Right atrium auricular region (tissue), 2 donors: ENCODE results near the gene CAP2. TPM values are rescaled to one million over a fixed set of nuclear protein-coding genes. Genes with fewer than 3 reads are reported as not detected.

ENCODE experiments used
- DNase-seq: peaks from one replicate; pipeline ENCODE4 v3.0.0-alpha.2; 2019; ENCODE audit warnings: low spot score
- H3K27ac ChIP-seq, 2 donors: fragments of 200-600 bp; sonication (generic); 1 replicate in 1 of 2; 2 replicates in 1 of 2; pipeline ENCODE4 v1.5.1; 2016 to 2019
- H3K27me3 ChIP-seq, 2 donors: fragments of 200-600 bp; sonication (generic); one replicate each; pipeline versions ENCODE4 v1.5.1 to v1.6.0; 2017 to 2019
- H3K36me3 ChIP-seq: fragments of 200-600 bp; sonication (generic); one replicate; pipeline ENCODE4 v1.5.1; 2016
- H3K4me1 ChIP-seq, 2 donors: fragments of 200-600 bp; sonication (generic); one replicate each; pipeline versions ENCODE4 v1.5.1 to v1.6.0; 2017 to 2019
- H3K4me3 ChIP-seq, 2 donors: fragments of 200-600 bp; sonication (generic); 1 replicate in 1 of 2; 2 replicates in 1 of 2; pipeline ENCODE4 v1.5.1; 2017 to 2019; ENCODE audit warnings: mild to moderate bottlenecking in 1 of 2, moderate library complexity in 1 of 2
- H3K9me3 ChIP-seq, 2 donors: fragments of 200-600 bp; sonication (generic); one replicate each; pipeline ENCODE4 v1.5.1; 2019
- total RNA-seq, 2 donors: library from RNA; depleted of rRNA; stranded (reverse); fragments of >200 nt; gene quantifications; one replicate each; pipeline ENCODE4 v1.1.0, GENCODE V29; 2016
- TF ChIP-seq, protein P1 (sequence below), 2 donors: fragments of 200-600 bp; sonication (generic); IDR thresholded peaks; one replicate each; pipeline ENCODE4 v1.5.1; 2019; ENCODE audit warnings: antibody characterized with exemption in 2 of 2

CAP2 gene
- total RNA-seq, 2 donors from 2014 or later: 59.9 to 63.6 TPM

DNA sequence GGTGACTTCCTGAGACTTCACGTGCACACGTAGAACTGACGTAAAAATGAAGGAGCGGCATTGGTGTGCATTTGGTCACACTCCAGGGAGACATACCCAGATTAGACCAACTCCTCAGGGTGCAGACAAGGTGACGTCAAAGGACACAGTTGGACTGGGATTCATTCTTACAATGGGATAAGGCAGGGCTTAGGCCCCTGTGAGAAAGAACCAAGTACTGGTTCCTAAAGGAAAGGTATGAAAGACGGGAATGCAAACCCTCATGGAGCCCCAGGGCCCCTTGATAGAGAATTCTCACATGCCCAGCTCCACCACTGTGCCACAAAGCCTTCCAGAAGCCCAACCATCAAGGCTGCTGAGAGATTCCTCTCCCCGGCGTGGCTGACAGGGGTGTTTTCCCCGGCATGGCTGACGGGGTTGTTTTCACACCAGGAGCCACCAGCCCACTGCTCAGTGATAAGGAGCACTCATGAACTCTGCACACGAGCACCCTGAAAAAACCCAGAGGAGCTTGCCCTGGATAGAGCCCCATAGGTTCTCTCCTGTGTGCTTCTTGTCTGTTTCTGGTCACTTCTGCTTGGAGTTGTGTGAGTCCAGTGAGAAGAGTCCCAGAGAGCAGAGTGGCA lies 90.1 kb downstream of the CAP2 start:
- Histone ChIP-seq H3K36me3 (no peaks in the 10 kb centered on the region), H3K4me1 (peaks cover 0 to 11% of the 10 kb centered on the region in 2 donors), H3K9me3 (no peaks in the 10 kb centered on the region), H3K27ac (peak overlapping the region; percentile 74 to 83), H3K4me3 (no peak overlapping the region), H3K27me3 (no peaks in the 10 kb centered on the region)
- no peak for DNase-seq
- TF ChIP-seq, protein P1, sequence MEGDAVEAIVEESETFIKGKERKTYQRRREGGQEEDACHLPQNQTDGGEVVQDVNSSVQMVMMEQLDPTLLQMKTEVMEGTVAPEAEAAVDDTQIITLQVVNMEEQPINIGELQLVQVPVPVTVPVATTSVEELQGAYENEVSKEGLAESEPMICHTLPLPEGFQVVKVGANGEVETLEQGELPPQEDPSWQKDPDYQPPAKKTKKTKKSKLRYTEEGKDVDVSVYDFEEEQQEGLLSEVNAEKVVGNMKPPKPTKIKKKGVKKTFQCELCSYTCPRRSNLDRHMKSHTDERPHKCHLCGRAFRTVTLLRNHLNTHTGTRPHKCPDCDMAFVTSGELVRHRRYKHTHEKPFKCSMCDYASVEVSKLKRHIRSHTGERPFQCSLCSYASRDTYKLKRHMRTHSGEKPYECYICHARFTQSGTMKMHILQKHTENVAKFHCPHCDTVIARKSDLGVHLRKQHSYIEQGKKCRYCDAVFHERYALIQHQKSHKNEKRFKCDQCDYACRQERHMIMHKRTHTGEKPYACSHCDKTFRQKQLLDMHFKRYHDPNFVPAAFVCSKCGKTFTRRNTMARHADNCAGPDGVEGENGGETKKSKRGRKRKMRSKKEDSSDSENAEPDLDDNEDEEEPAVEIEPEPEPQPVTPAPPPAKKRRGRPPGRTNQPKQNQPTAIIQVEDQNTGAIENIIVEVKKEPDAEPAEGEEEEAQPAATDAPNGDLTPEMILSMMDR (IDR thresholded peaks at IDR 0.05): no peak

DNA sequence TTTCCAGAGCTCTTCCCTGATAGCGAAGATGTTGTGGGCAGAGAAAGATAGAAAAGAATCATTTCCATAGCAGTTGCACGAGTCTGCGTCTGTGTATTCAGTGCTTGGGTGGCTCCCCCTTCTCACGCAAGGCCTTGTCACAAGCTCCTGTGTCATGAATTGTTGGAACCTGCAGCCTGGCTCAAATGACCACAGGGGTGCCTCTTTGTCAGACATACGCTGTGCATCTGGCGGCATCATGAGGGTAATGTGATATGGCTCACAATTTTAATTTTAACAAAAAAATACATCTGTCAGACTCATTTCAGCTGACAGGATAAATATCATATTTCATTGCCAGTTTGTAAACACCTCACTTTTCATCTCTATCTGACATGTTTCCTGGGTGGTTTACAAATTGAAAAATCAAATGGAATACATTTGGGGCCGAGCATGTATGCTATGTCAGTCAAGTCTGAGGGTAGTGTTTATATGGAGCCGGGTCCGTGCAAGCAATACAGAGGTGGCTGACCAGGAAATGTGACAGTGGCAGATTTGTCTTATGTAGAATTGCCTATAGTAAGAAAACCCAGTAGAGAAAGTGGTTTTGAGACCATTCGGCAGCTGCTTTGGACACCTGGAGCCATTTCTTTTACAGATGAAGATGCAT lies 90.9 kb downstream of the CAP2 start:
- DNase-seq: no peak
- no peaks in the 10 kb centered on the region for H3K9me3 ChIP-seq
- peak overlapping the region; percentile 74 to 83 for H3K27ac ChIP-seq
- H3K4me3 ChIP-seq: no peak overlapping the region
- peaks cover 0 to 11% of the 10 kb centered on the region in 2 donors for H3K4me1 ChIP-seq
- no peaks in the 10 kb centered on the region for H3K36me3 ChIP-seq
- no peaks in the 10 kb centered on the region for H3K27me3 ChIP-seq
- TF ChIP-seq, protein P1 (IDR thresholded peaks at IDR 0.05): no peak

DNA sequence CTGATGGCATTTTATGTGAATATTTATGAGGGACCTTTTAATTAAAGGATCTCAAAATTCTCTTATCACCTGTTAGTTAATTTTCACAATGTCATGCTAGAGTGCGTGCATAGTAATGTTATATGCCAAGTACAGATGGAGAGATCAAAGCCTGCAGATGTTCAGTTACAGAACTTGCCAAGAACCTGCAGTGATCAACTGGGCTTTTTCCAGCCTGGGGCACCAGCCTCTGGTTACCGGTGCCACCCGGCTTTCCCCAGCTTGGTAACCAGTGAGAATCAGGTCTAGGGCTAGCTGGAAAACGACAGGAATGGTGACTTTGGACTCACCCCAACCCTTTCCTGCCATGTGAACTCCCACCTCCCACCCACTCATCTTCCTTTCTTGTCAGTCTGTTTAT lies 91.8 kb downstream of the CAP2 start:
- peak overlapping the region; percentile 74 to 83 for H3K27ac ChIP-seq
- H3K36me3 ChIP-seq: no peaks in the 10 kb centered on the region
- H3K27me3 ChIP-seq: no peaks in the 10 kb centered on the region
- no peak for DNase-seq
- H3K4me1 ChIP-seq: peaks cover 0 to 11% of the 10 kb centered on the region in 2 donors
- no peaks in the 10 kb centered on the region for H3K9me3 ChIP-seq
- TF ChIP-seq, protein P1 (IDR thresholded peaks at IDR 0.05): no peak
- H3K4me3 ChIP-seq: no peak overlapping the region

- DNase-seq: no peak
- Histone ChIP-seq H3K36me3 (no peaks in the 10 kb centered on the region), H3K4me1 (peaks cover 0 to 16% of the 10 kb centered on the region in 2 donors), H3K9me3 (no peaks in the 10 kb centered on the region), H3K27me3 (no peaks in the 10 kb centered on the region), H3K27ac (peak overlapping the region; percentile 15 to 74), H3K4me3 (no peak overlapping the region)
- TF ChIP-seq, protein P1 (IDR thresholded peaks at IDR 0.05): no peak
Observed at GRCh38 chr6:17485946-17486345, 92.6 kb downstream of the CAP2 start.

GRCh38 chr6:17486680-17487079 lies 93.3 kb downstream of the CAP2 start:
- H3K4me3 ChIP-seq: no peak overlapping the region
- H3K27me3 ChIP-seq: no peaks in the 10 kb centered on the region
- H3K9me3 ChIP-seq: no peaks in the 10 kb centered on the region
- TF ChIP-seq, protein P1 (IDR thresholded peaks at IDR 0.05): no peak
- H3K4me1 ChIP-seq: peaks cover 0 to 21% of the 10 kb centered on the region in 2 donors
- H3K27ac ChIP-seq: peak overlapping the region; percentile 15 to 27
- H3K36me3 ChIP-seq: no peaks in the 10 kb centered on the region
- DNase-seq: no peak
